H1 (cell line): ENCODE results near the gene TRIM45. TPM values are rescaled to one million over a fixed set of nuclear protein-coding genes. Genes with fewer than 3 reads are reported as not detected.
A peak's percentile ranks its signal among the peaks of the same experiment; 100 is the strongest.

Experiments
- CTCF ChIA-PET: fragments of 300-600 bp; sonication (Branson Sonifier 250); formaldehyde crosslinking; loops from one replicate; lab custom pipeline; 2021; ENCODE audit not compliant: partially characterized antibody; lab: Charles Lee
- POLR2A ChIA-PET: fragments of 300-600 bp; sonication (Branson Sonifier 250); formaldehyde crosslinking; loops from one replicate; lab custom pipeline; 2021; ENCODE audit warnings: inconsistent platforms; ENCODE audit not compliant: partially characterized antibody; lab: Charles Lee
- DNase-seq, 2 experiments: peaks; one replicate each; pipeline versions ENCODE4 v3.0.0 to v3.0.0-alpha.2; 2010 to 2022; ENCODE audit warnings: low spot score in 2 of 2, low read depth in 1 of 2, mixed read lengths in 1 of 2
- FAIRE-seq: peaks from 2 replicates; lab custom pipeline; 2011; peaks lifted over from hg19 to GRCh38; lab: Jason Lieb, UNC
- H2AFZ ChIP-seq: 2 replicates; pipeline ENCODE4 v1.8.1; 2012; ENCODE audit warnings: low read length, inconsistent platforms
- H2AK5ac ChIP-seq: 2 replicates; pipeline ENCODE4 v1.6.1; 2013; ENCODE audit warnings: low read depth, low read length
- H2BK120ac ChIP-seq: replicated peaks from 2 replicates; pipeline ENCODE3; 2013; ENCODE audit warnings: low read depth, low read length, inconsistent platforms
- H2BK12ac ChIP-seq: 2 replicates; pipeline ENCODE4 v1.6.1; 2013; ENCODE audit warnings: low read depth, low read length
- H2BK15ac ChIP-seq: 2 replicates; pipeline ENCODE4 v1.6.1; 2013; ENCODE audit warnings: low read length
- H2BK20ac ChIP-seq: 2 replicates; pipeline ENCODE4 v1.6.1; 2013; ENCODE audit warnings: low read length
- H2BK5ac ChIP-seq: 2 replicates; pipeline ENCODE4 v1.6.1; 2013; ENCODE audit warnings: low read depth, low read length
- H3K14ac ChIP-seq: 2 replicates; pipeline ENCODE4 v1.6.1; 2013; ENCODE audit warnings: inconsistent platforms; ENCODE audit not compliant: insufficient read length
- H3K18ac ChIP-seq: 2 replicates; pipeline ENCODE4 v1.6.1; 2013; ENCODE audit warnings: low read length; ENCODE audit errors: extremely low read depth
- H3K23ac ChIP-seq: 2 replicates; pipeline ENCODE4 v1.6.1; 2013; ENCODE audit warnings: inconsistent platforms; ENCODE audit not compliant: insufficient read length
- H3K23me2 ChIP-seq: 2 replicates; pipeline ENCODE4 v1.6.1; 2013; ENCODE audit warnings: low read depth, low read length
- H3K27ac ChIP-seq: 2 replicates; pipeline ENCODE4 v1.6.1; 2011; ENCODE audit warnings: low read depth, low read length, inconsistent platforms
- H3K27me3 ChIP-seq, 4 experiments: replicated peaks in 1 of 4; 1 replicate in 1 of 4; 2 replicates in 3 of 4; pipeline versions ENCODE4 v1.6.1 to v1.8.1; 2011 to 2013; ENCODE audit warnings: low read length in 3 of 4, mild to moderate bottlenecking in 3 of 4, inconsistent platforms in 2 of 4, mixed read lengths in 2 of 4, moderate library complexity in 1 of 4; ENCODE audit not compliant: control insufficient read depth in 3 of 4, insufficient read depth in 3 of 4; ENCODE audit errors: extremely low read depth in 1 of 4
- H3K36me3 ChIP-seq, 4 experiments: 2 replicates each; pipeline versions ENCODE4 v1.6.1 to v1.8.1; 2011 to 2013; ENCODE audit warnings: mild to moderate bottlenecking in 4 of 4, low read length in 3 of 4, moderate library complexity in 2 of 4, control low read depth in 1 of 4, inconsistent platforms in 1 of 4; ENCODE audit not compliant: insufficient read depth in 4 of 4, control insufficient read depth in 2 of 4
- H3K4ac ChIP-seq: replicated peaks from 2 replicates; pipeline ENCODE3; 2013; ENCODE audit warnings: low read length, low read depth, mixed read lengths, inconsistent platforms; ENCODE audit not compliant: insufficient read length
- H3K4me1 ChIP-seq, 4 experiments: replicated peaks in 1 of 4; 1 replicate in 1 of 4; 2 replicates in 3 of 4; pipeline versions ENCODE4 v1.6.1 to v1.8.1; 2011 to 2013; ENCODE audit warnings: low read length in 3 of 4, inconsistent platforms in 2 of 4, mixed read lengths in 1 of 4; ENCODE audit not compliant: insufficient read depth in 4 of 4, control insufficient read depth in 3 of 4
- H3K4me2 ChIP-seq, 2 experiments: 2 replicates each; pipeline versions ENCODE4 v1.6.1 to v1.8.1; 2011 to 2013; ENCODE audit warnings: low read depth in 2 of 2, low read length in 2 of 2, control low read depth in 1 of 2, inconsistent platforms in 1 of 2, mild to moderate bottlenecking in 1 of 2; ENCODE audit not compliant: insufficient read depth in 1 of 2
- H3K4me3 ChIP-seq, 4 experiments: fragments of 200-600, 300-600 bp in 1 of 4; sonication (generic), shearing (Covaris generic), sonication (Bioruptor Twin) in 1 of 4; 2 replicates each; pipeline versions ENCODE4 v1.5.1 to v1.8.1; 2011 to 2016; ENCODE audit warnings: low read length in 4 of 4, low read depth in 3 of 4, control low read depth in 2 of 4, inconsistent platforms in 2 of 4, mild to moderate bottlenecking in 2 of 4, mixed read lengths in 1 of 4, moderate library complexity in 1 of 4; ENCODE audit not compliant: insufficient read depth in 2 of 4; ENCODE audit errors: extremely low read depth in 1 of 4
- H3K56ac ChIP-seq: replicated peaks from 2 replicates; pipeline ENCODE3; 2013; ENCODE audit warnings: low read depth, mild to moderate bottlenecking, mixed read lengths, low read length, inconsistent platforms; ENCODE audit not compliant: insufficient read length
- H3K79me1 ChIP-seq: 2 replicates; pipeline ENCODE4 v1.6.1; 2013; ENCODE audit warnings: low read depth, low read length, control low read depth
- H3K79me2 ChIP-seq, 2 experiments: 2 replicates each; pipeline versions ENCODE4 v1.6.1 to v1.8.1; 2012 to 2013; ENCODE audit warnings: low read length in 2 of 2, mild to moderate bottlenecking in 2 of 2, inconsistent platforms in 1 of 2; ENCODE audit not compliant: insufficient read depth in 2 of 2, control insufficient read depth in 1 of 2
- H3K9ac ChIP-seq, 4 experiments: replicated peaks in 1 of 4; 1 replicate in 1 of 4; 2 replicates in 3 of 4; pipeline versions ENCODE4 v1.6.1 to v1.8.1; 2011 to 2013; ENCODE audit warnings: low read depth in 3 of 4, low read length in 3 of 4, control low read depth in 2 of 4, mild to moderate bottlenecking in 2 of 4, moderate library complexity in 2 of 4, inconsistent platforms in 1 of 4; ENCODE audit errors: extremely low read depth in 1 of 4
- H3K9me3 ChIP-seq, 2 experiments: 2 replicates each; pipeline versions ENCODE4 v1.6.1 to v1.8.1; 2012 to 2013; ENCODE audit warnings: mild to moderate bottlenecking in 2 of 2, moderate library complexity in 2 of 2, control low read depth in 1 of 2, inconsistent platforms in 1 of 2, low read depth in 1 of 2, low read length in 1 of 2, mixed read lengths in 1 of 2; ENCODE audit not compliant: insufficient read depth in 2 of 2
- H4K20me1 ChIP-seq, 2 experiments: replicated peaks in 1 of 2; 2 replicates each; pipeline versions ENCODE3 to v1.8.1; 2011 to 2013; ENCODE audit warnings: inconsistent platforms in 2 of 2, low read length in 2 of 2, mild to moderate bottlenecking in 1 of 2; ENCODE audit not compliant: insufficient read depth in 2 of 2, control insufficient read depth in 1 of 2
- H4K5ac ChIP-seq: 2 replicates; pipeline ENCODE4 v1.6.1; 2013; ENCODE audit warnings: low read length, low read depth, mixed read lengths, inconsistent platforms; ENCODE audit not compliant: insufficient read length
- H4K8ac ChIP-seq: 2 replicates; pipeline ENCODE4 v1.8.0; 2013; ENCODE audit warnings: mild to moderate bottlenecking, moderate library complexity, low read length, inconsistent platforms; ENCODE audit not compliant: insufficient read depth; ENCODE audit errors: extremely low read depth
- H4K91ac ChIP-seq: replicated peaks from 2 replicates; pipeline ENCODE3; 2013; ENCODE audit warnings: low read length, mixed read lengths, inconsistent platforms; ENCODE audit not compliant: insufficient read length
- ATF3 ChIP-seq: IDR thresholded peaks from 2 replicates; pipeline ENCODE4 v1.6.1; 2011; ENCODE audit warnings: low read depth, mild to moderate bottlenecking, low read length; ENCODE audit not compliant: insufficient read depth
- BRCA1 ChIP-seq: IDR thresholded peaks from 2 replicates; pipeline ENCODE4 v1.6.1; 2012; ENCODE audit warnings: low read depth, low read length, improper control_type of control experiment
- EP300 ChIP-seq, 2 experiments: IDR thresholded peaks; 1 replicate in 1 of 2; 2 replicates in 1 of 2; pipeline ENCODE4 v1.6.1; 2011 to 2012; ENCODE audit warnings: low read depth in 2 of 2, low read length in 2 of 2, mild to moderate bottlenecking in 2 of 2, borderline replicate concordance in 1 of 2, inconsistent platforms in 1 of 2, moderate library complexity in 1 of 2
- MAX ChIP-seq: IDR thresholded peaks from 2 replicates; pipeline ENCODE4 v1.6.1; 2012; ENCODE audit warnings: inconsistent platforms
- NANOG ChIP-seq: IDR thresholded peaks from 2 replicates; pipeline ENCODE4 v1.6.1; 2011; ENCODE audit warnings: low read length, low read depth, mild to moderate bottlenecking, inconsistent platforms; ENCODE audit not compliant: insufficient read depth, poor library complexity, severe bottlenecking
- NRF1 ChIP-seq: IDR thresholded peaks from 2 replicates; pipeline ENCODE4 v1.6.1; 2011; ENCODE audit warnings: mild to moderate bottlenecking, low read depth, low read length, improper control_type of control experiment
- POLR2A ChIP-seq, 2 experiments: IDR thresholded peaks; 1 replicate in 1 of 2; 2 replicates in 1 of 2; pipeline ENCODE4 v1.6.1; 2011; ENCODE audit warnings: low read depth in 2 of 2, low read length in 2 of 2, mild to moderate bottlenecking in 2 of 2; ENCODE audit errors: control extremely low read depth in 1 of 2
- RNF2 ChIP-seq: fragments of 200-900, 300-1000 bp; sonication (generic); IDR thresholded peaks from 2 replicates; pipeline ENCODE4 v1.7.1; 2016; ENCODE audit warnings: borderline replicate concordance, low read depth, mild to moderate bottlenecking, antibody characterized with exemption, low read length; ENCODE audit not compliant: poor library complexity, severe bottlenecking; ENCODE audit errors: missing control alignments
- RXRA ChIP-seq: IDR thresholded peaks from 2 replicates; pipeline ENCODE4 v1.6.1; 2011; ENCODE audit warnings: low read depth, mild to moderate bottlenecking, low read length, moderate library complexity; ENCODE audit not compliant: insufficient read depth
- TAF7 ChIP-seq: optimal IDR thresholded peaks from 2 replicates; pipeline ENCODE3; 2011; ENCODE audit warnings: low read depth, mild to moderate bottlenecking, inconsistent platforms, low read length, moderate library complexity, borderline replicate concordance
- TCF12 ChIP-seq: IDR thresholded peaks from 2 replicates; pipeline ENCODE4 v1.6.1; 2011; ENCODE audit warnings: low read depth, mild to moderate bottlenecking, low read length
- WGBS, 2 experiments: shearing (Covaris generic) in 1 of 2; methylation state at CpG; one replicate each; pipeline versions ENCODE4 v1.1.6 to v1.1.7; 2013 to 2015; ENCODE audit warnings: low lambda C conversion rate in 2 of 2, mixed read lengths in 2 of 2, inconsistent platforms in 1 of 2, low coverage in 1 of 2, missing lambda C conversion rate in 1 of 2; ENCODE audit not compliant: insufficient replicate concordance in 2 of 2, insufficient coverage in 1 of 2, insufficient read length in 1 of 2; ENCODE audit errors: extremely low coverage in 1 of 2, missing lambda C conversion rate in 1 of 2; 5-methylcytosine and 5-hydroxymethylcytosine counted together
- polyA plus RNA-seq, 7 experiments: library from polyadenylated mRNA; depleted of rRNA in 3 of 7; stranded (reverse) in 5 of 7; unstranded in 2 of 7; fragments of >200 nt in 5 of 7; fragments of 200-250 nt in 2 of 7; gene quantifications; 1 replicate in 5 of 7; 2 replicates in 1 of 7; 4 replicates in 1 of 7; pipeline versions ENCODE4 v1.2.1 to v1.2.3, GENCODE V29; 2011 to 2013; ENCODE audit warnings: missing spikeins in 2 of 7, mixed read lengths in 2 of 7
- total RNA-seq: library from RNA; stranded (reverse); fragmentation: NEBNext Ultra II Directional; extraction: Animal tissue kit (Norgen Biotek cat#: 25700); gene quantifications from 2 replicates; pipeline ENCODE4 v1.2.1, GENCODE V29; 2021

TRIM45 gene
- total and polyA plus RNA-seq, 2 of the 8 experiments (the other 6 are each of a cell fraction or from before 2014, with no cell fraction given), result 13.7 to 16.7 TPM

GRCh38 chr1:117124661-117125060 lies 3.1 kb upstream of the TRIM45 start:
- no peak overlapping the region for H3K14ac ChIP-seq
- no peak overlapping the region for H2BK120ac ChIP-seq
- H2BK12ac ChIP-seq, result no peak overlapping the region
- H2BK20ac ChIP-seq, result 0 out of 2 replicates have a peak overlapping the region, but pooled peaks have one; percentile 22
- peaks cover 5% of the 10 kb centered on the region; the same call in 1 of the 2 replicates for H3K23me2 ChIP-seq
- WGBS, 2 experiments, result 83% methylated on average over 1 of the region's 1 CpG; no CpG with 5 or more reads in 1 of the 2 experiments
- TF ChIP-seq TAF7 (no peak), RNF2 (no peak), BRCA1 (no peak), EP300 (IDR thresholded peaks at IDR 0.05; ENCODE audit: borderline replicate concordance in 1 of 2, low read depth in 2 of 2, low read length in 2 of 2) (no peak), POLR2A (IDR thresholded peaks at IDR 0.05; ENCODE audit: control extremely low read depth in 1 of 2, low read depth in 2 of 2, low read length in 2 of 2) (no peak), NANOG (no peak), RXRA (no peak), TCF12 (no peak), NRF1 (no peak), MAX (no peak), ATF3 (no peak)
- no peak overlapping the region for H3K56ac ChIP-seq
- no peak for FAIRE-seq
- no peak overlapping the region for H2AFZ ChIP-seq
- no peak overlapping the region for H2BK5ac ChIP-seq
- H4K5ac ChIP-seq, result no peak overlapping the region
- H3K79me2 ChIP-seq, result no peaks in the 10 kb centered on the region; a peak in 1 of 4 replicates
- no peak overlapping the region for H3K4ac ChIP-seq
- no peak for DNase-seq
- no peak overlapping the region for H3K4me2 ChIP-seq
- H3K79me1 ChIP-seq, result no peaks in the 10 kb centered on the region
- no peak overlapping the region for H3K9ac ChIP-seq
- no peaks in the 10 kb centered on the region for H3K9me3 ChIP-seq
- H3K36me3 ChIP-seq, result no peaks in the 10 kb centered on the region
- peak overlapping the region; percentile 21; the same call in 1 of the 2 replicates for H3K18ac ChIP-seq
- H2AK5ac ChIP-seq, result no peak overlapping the region
- H3K4me3 ChIP-seq, result no peak overlapping the region
- no peaks in the 10 kb centered on the region for H4K20me1 ChIP-seq
- no peak overlapping the region for H4K91ac ChIP-seq
- peaks cover 2 to 16% (median 10%) of the 10 kb centered on the region in 4 experiments for H3K4me1 ChIP-seq
- CTCF ChIA-PET, result interaction anchor here (0.6 to 13.2 kb wide), 4 partner anchors 11 to 708 kb away, joined by 3 to 114 read pairs (median 6); no protein-coding TSS in a partner anchor
- no peak overlapping the region for H3K23ac ChIP-seq
- no peaks in the 10 kb centered on the region; a peak in 1 of 7 replicates for H3K27me3 ChIP-seq
- POLR2A ChIA-PET, result interaction anchor here (2.2 kb wide), 1 partner anchor 13 kb away, joined by 6 read pairs; no protein-coding TSS in a partner anchor
- no peak overlapping the region for H3K27ac ChIP-seq
- no peak overlapping the region for H4K8ac ChIP-seq
- no peak overlapping the region for H2BK15ac ChIP-seq
